Measurements from ENCODE around the gene CDH26.

- TF ChIP-seq SMC3 (conservative IDR thresholded peaks at IDR 0.05; ENCODE audit: poor library complexity) (no peak), CTCF (IDR thresholded peaks at IDR 0.05; ENCODE audit: poor library complexity, severe bottlenecking) (no peak), MXI1 (conservative IDR thresholded peaks at IDR 0.05; ENCODE audit: poor library complexity, severe bottlenecking) (no peak), EP300 (conservative IDR thresholded peaks at IDR 0.05; ENCODE audit: poor library complexity, severe bottlenecking) (no peak), POLR2AphosphoS5 (IDR thresholded peaks at IDR 0.05) (no peak), REST (IDR thresholded peaks at IDR 0.05; ENCODE audit: borderline replicate concordance) (no peak), RAD21 (conservative IDR thresholded peaks at IDR 0.05) (no peak)
Measured at GRCh38 chr20:60008130-60008808, 50.0 kb downstream of the CDH26 start.

All from neural cell (in vitro differentiated cells).